ENCODE results near the gene PTH2R.
A peak's percentile ranks its signal among the peaks of the same experiment; 100 is the strongest.
"Not testable (repeated sequence)": the region's sequence is repeated elsewhere in the genome, so short reads cannot be mapped to it uniquely, and the experiment has no call there.

PTH2R gene

GRCh38 chr2:208488686-208489564 lies 82.3 kb downstream of the PTH2R start:
- no peak for DNase-seq

- DNase-seq, result no peak
These were observed 83.1 kb downstream of the PTH2R start for GRCh38 chr2:208489687-208490086.

- no peak for DNase-seq
These were observed 83.9 kb downstream of the PTH2R start for GRCh38 chr2:208490492-208490891.

GRCh38 chr2:208491641-208492040 lies 85.0 kb downstream of the PTH2R start:
- peak in 1 of 4 experiments; percentile 30 for DNase-seq

- DNase-seq, result no peak
These were observed 85.5 kb downstream of the PTH2R start for GRCh38 chr2:208492069-208492468.

- DNase-seq, result no peak
These were observed 86.6 kb downstream of the PTH2R start for GRCh38 chr2:208493186-208493585.

GRCh38 chr2:208496129-208496528 lies 89.5 kb downstream of the PTH2R start:
- DNase-seq, result no peak

- DNase-seq, result no peak
These were observed 94.6 kb downstream of the PTH2R start for GRCh38 chr2:208501206-208501605.

- no peak for DNase-seq
These were observed 95.7 kb downstream of the PTH2R start for GRCh38 chr2:208502288-208502687.

GRCh38 chr2:208505365-208505764 lies 98.8 kb downstream of the PTH2R start:
- DNase-seq, result not testable (repeated sequence)

GRCh38 chr2:208509586-208509985 lies 103.0 kb downstream of the PTH2R start:
- no peak for DNase-seq

- DNase-seq, result no peak
These were observed 104.4 kb downstream of the PTH2R start for GRCh38 chr2:208511016-208511415.

GRCh38 chr2:208511573-208511972 lies 105.0 kb downstream of the PTH2R start:
- no peak for DNase-seq

- DNase-seq, result no peak
These were observed 108.5 kb downstream of the PTH2R start for GRCh38 chr2:208515099-208515498.

- not testable (repeated sequence) for DNase-seq
These were observed 116.5 kb downstream of the PTH2R start for GRCh38 chr2:208523069-208523468.

- not testable (repeated sequence) for DNase-seq
These were observed 118.6 kb downstream of the PTH2R start for GRCh38 chr2:208525165-208525564.

GRCh38 chr2:208529796-208530195 lies 123.2 kb downstream of the PTH2R start:
- DNase-seq, result no peak

- no peak for DNase-seq
These were observed 124.8 kb downstream of the PTH2R start for GRCh38 chr2:208531361-208531760.

GRCh38 chr2:208535578-208535977 lies 129.0 kb downstream of the PTH2R start:
- not testable (repeated sequence) for DNase-seq

GRCh38 chr2:208541461-208541988 lies 134.9 kb downstream of the PTH2R start:
- no peak for DNase-seq

GRCh38 chr2:208541989-208542464 lies 135.4 kb downstream of the PTH2R start:
- no peak for DNase-seq

GRCh38 chr2:208542465-208543041 lies 136.0 kb downstream of the PTH2R start:
- no peak for DNase-seq

All from suppressor macrophage (primary cell).